NB4 (cell line): ENCODE measurements around the gene TMPRSS2.

Experiments
- DNase-seq: peaks from one replicate; pipeline ENCODE4 v3.0.0; 2010; ENCODE audit warnings: low read depth
- H3K4me3 ChIP-seq: one replicate; pipeline ENCODE4 v1.5.1; 2011; ENCODE audit warnings: mild to moderate bottlenecking, low read depth, low read length, moderate library complexity
- MYC ChIP-seq: IDR thresholded peaks from 2 replicates; pipeline ENCODE4 v1.6.1; 2011; ENCODE audit warnings: low read depth, low read length
- POLR2A ChIP-seq: IDR thresholded peaks from 2 replicates; pipeline ENCODE4 v1.6.1; 2011; ENCODE audit warnings: mild to moderate bottlenecking; ENCODE audit not compliant: insufficient read length; ENCODE audit errors: extremely low read depth
- TF ChIP-seq, protein P1 (sequence below): IDR thresholded peaks from one replicate; pipeline ENCODE4 v1.5.1; 2012; ENCODE audit warnings: low read depth, low read length
- TF ChIP-seq, protein P2 (sequence below): IDR thresholded peaks from 2 replicates; pipeline ENCODE4 v1.6.1; 2011; ENCODE audit warnings: low read depth, low read length

Gene TMPRSS2

DNA sequence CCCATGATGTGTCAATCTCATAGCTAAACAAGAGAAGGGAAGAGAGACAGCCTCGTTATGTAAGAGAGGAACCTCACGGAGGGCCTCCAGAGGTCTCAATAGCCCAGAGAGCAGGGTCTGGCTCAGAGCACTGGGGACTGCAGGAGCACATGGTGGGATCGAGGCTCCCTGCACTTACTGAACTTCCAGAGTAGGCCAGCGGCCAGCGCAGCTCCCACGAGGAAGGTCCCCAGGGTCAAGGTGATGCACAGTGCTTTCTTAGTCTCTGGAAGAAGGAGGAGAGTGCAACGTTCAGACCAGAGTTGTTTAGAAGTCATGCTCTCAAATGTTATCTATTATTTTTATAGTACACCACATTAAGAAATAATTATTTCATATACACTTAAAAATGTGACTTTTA is 18.6 kb downstream of the TMPRSS2 start:
- no peak overlapping the region for H3K4me3 ChIP-seq
- TF ChIP-seq, protein P1, sequence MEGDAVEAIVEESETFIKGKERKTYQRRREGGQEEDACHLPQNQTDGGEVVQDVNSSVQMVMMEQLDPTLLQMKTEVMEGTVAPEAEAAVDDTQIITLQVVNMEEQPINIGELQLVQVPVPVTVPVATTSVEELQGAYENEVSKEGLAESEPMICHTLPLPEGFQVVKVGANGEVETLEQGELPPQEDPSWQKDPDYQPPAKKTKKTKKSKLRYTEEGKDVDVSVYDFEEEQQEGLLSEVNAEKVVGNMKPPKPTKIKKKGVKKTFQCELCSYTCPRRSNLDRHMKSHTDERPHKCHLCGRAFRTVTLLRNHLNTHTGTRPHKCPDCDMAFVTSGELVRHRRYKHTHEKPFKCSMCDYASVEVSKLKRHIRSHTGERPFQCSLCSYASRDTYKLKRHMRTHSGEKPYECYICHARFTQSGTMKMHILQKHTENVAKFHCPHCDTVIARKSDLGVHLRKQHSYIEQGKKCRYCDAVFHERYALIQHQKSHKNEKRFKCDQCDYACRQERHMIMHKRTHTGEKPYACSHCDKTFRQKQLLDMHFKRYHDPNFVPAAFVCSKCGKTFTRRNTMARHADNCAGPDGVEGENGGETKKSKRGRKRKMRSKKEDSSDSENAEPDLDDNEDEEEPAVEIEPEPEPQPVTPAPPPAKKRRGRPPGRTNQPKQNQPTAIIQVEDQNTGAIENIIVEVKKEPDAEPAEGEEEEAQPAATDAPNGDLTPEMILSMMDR: no peak
- TF ChIP-seq MYC: no peak
- TF ChIP-seq, protein P2, sequence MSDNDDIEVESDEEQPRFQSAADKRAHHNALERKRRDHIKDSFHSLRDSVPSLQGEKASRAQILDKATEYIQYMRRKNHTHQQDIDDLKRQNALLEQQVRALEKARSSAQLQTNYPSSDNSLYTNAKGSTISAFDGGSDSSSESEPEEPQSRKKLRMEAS: no peak
- TF ChIP-seq POLR2A: no peak
- DNase-seq: no peak

DNA sequence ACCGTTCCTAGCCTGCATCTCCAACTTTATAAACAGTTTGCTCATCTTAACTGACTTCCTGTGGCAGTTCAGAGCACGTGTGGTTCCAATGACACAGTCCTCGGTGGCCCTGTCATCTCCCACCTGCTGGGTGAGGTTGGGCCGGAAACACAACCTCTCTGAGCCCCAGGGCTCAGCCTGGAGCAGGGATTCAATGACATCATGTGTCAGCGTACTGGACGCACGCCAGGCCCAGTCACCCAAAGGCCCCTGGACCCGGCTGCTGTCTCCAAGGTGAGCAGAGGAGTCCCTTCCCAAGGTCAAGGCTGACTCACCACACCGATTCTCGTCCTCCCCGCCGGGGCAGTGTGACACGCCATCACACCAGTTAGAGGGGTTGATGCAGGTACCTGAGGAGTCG is 19.9 kb downstream of the TMPRSS2 start:
- TF ChIP-seq, protein P1: no peak
- TF ChIP-seq MYC (no peak), POLR2A (no peak)
- TF ChIP-seq, protein P2: no peak
- DNase-seq: no peak
- H3K4me3 ChIP-seq: no peak overlapping the region

DNA sequence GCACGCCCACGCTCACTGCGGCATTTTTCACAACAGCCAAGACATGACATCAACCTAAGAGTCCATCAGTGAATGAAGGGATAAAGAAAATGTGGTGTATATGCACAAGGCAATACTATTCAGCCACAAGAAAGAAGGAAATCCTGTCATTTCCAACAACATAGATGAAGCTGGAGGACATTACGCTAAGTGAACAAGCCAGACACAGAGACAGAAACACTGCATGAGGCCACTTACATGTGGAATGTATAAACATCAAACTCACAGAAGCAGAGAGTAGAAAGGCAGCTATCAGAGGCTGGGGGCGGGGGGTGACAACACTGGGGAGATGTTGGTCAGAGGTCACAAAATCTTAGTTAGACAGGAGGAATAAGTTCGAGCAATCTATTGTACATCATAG is 20.9 kb downstream of the TMPRSS2 start:
- no peak for DNase-seq
- H3K4me3 ChIP-seq: no peak overlapping the region
- TF ChIP-seq, protein P1: no peak
- TF ChIP-seq MYC: no peak
- no peak for TF ChIP-seq POLR2A
- TF ChIP-seq, protein P2: no peak

DNA sequence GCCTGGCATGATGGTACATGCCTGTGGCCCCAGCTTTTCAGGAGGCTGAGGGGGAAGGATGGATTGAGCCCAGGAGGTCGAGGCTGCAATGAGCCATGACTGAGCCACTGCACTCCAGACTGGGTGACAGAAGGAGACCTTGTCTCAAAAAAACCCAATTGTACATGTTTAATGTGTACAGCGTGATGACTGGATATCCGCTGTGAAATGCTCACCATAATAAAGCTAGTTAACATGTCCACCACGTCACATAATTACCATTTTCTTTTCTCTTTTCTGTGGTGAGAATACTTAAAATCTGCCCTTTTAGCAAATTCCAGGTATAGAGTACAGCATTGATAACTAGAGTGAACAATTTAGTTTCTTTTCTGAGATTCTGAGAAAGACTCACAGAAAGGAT is 24.0 kb downstream of the TMPRSS2 start:
- no peak overlapping the region for H3K4me3 ChIP-seq
- DNase-seq: no peak

DNA sequence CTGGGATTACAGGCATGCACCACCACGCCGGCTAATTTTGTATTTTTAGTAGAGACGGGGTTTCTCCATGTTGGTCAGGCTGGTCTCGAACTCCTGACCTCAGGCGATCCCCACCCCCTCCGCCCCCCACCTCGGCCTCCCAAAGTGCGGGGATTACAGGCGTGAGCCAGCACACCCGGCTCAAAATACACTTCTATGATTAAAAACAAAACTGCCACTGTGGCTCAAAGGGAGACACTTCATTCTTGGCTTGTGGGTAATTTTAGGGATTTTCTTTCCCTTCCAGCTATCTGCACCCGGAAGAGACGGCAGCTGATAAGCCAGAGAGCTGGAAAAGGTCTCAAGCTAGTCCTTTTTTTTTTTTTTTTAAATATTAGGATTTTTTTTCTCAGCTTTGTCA is 24.5 kb downstream of the TMPRSS2 start:
- H3K4me3 ChIP-seq: no peak overlapping the region
- TF ChIP-seq MYC: no peak
- no peak for DNase-seq

More for the DNA sequence above, 24.0 kb downstream of the TMPRSS2 start:
- no peak for TF ChIP-seq MYC
- TF ChIP-seq POLR2A: no peak
- TF ChIP-seq, protein P1: no peak
- TF ChIP-seq, protein P2: no peak

DNA sequence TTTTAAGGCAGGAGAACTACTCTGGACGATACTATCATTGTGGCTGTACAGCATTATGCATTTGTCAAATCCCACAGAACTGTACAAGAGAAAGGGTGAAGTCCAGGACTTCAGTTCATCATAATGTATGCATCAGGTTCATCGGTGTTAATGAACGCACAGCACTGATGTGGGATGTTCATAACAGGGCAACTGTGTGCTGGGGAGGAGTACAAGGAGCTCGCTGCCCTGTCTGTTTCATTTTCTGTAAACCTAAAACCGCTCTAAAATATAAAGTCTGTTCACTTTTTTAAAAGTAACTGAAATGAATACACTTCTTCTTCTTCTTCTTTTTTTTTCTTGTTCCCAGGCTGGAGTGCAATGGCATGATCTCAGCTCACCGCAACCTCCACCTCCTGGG is 25.0 kb downstream of the TMPRSS2 start:
- no peak for TF ChIP-seq POLR2A
- TF ChIP-seq MYC: no peak
- TF ChIP-seq, protein P1: no peak
- TF ChIP-seq, protein P2: no peak
- no peak for DNase-seq
- no peak overlapping the region for H3K4me3 ChIP-seq
